Measurements from ENCODE around the gene CD300LB.

GRCh38 chr17:74520016-74520434 lies 11.2 kb downstream of the CD300LB start:
- TF ChIP-seq SUZ12 (IDR thresholded peaks at IDR 0.05; ENCODE audit: extremely low read depth, insufficient read depth, insufficient read length) (no peak), YY1 (IDR thresholded peaks at IDR 0.05; ENCODE audit: insufficient read depth, insufficient read length) (no peak)

Measured in NT2/D1 (cell line).